HG02763 (cell line): ENCODE data around the gene ASB3.
A peak's percentile ranks its signal among the peaks of the same experiment; 100 is the strongest.
"Not testable (repeated sequence)": the region's sequence is repeated elsewhere in the genome, so short reads cannot be mapped to it uniquely, and the experiment has no call there.

Source experiments
- ATAC-seq: cut with Tn5 transposase; IDR thresholded peaks from one replicate; pipeline ENCODE4 v1.9.1; 2021; ENCODE audit warnings: mild to moderate bottlenecking, moderate library complexity; ENCODE audit not compliant: unreplicated experiment

ASB3 gene, protein sequence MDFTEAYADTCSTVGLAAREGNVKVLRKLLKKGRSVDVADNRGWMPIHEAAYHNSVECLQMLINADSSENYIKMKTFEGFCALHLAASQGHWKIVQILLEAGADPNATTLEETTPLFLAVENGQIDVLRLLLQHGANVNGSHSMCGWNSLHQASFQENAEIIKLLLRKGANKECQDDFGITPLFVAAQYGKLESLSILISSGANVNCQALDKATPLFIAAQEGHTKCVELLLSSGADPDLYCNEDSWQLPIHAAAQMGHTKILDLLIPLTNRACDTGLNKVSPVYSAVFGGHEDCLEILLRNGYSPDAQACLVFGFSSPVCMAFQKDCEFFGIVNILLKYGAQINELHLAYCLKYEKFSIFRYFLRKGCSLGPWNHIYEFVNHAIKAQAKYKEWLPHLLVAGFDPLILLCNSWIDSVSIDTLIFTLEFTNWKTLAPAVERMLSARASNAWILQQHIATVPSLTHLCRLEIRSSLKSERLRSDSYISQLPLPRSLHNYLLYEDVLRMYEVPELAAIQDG

DNA sequence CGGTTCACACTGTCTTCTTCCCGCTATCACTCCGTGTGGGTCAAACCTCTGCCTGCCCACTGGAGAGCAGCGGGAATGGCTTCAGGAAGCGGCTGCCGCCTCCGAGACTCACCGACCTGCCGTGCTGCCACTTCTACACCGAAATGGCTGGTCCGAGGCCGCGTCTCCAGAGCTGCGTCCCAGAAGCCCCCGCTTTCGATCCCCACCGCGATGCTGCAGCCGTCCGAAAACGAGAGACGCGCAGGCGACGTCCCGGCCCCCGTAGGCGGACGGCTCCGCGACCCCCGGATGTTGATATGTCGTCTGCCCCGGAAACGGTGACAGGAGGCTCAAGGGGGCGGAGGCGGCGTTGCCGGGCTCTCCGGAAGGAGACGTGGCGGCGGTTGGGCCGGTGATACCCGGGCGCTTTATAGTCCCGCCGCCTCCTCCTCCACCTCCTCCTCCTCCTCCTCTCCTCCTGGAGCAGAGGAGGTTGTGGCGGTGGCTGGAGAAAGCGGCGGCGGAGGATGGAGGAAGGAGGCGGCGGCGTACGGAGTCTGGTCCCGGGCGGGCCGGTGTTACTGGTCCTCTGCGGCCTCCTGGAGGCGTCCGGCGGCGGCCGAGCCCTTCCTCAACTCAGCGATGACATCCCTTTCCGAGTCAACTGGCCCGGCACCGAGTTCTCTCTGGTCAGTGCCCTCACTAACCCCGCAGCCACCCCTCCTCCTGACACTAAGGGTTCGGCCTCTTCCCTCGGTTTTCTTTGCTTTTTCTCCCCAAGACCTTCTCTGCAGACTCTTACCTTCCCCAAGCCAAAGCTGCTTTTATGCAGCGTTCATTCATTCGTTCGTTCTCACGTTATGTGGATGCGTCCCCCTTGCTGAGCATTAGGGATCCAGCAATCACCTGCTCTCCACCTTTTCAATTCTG lies at the start of gene ASB3, which contains the start of gene ERLEC1:
Gene ASB3, minus strand, starts transcription at position 249 of the 909 bp plus-strand sequence. CDS start 21,381 bp downstream, outside the sequence.
Gene ERLEC1, plus strand, starts transcription at position 340 of the 909 bp plus-strand sequence. Its CDS starts 167 bp downstream, at position 507.
- ATAC-seq, result peak; percentile 98

DNA sequence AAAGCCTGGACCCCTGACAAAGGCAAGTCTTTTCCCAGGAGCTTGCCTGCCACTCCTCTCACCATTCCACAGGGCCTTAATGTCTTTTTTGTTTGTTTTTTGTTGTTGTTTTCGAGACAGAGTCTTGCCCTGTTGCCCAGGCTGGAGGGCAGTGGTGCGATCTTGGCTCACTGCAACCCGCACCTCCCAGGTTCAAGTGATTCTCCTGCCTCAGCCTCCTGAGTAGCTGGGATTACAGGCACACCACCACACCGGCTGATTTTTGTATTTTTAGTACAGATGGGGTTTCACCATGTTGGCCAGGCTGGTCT lies 43.2 kb upstream of the ASB3 start:
- ATAC-seq, result not testable (repeated sequence)

DNA sequence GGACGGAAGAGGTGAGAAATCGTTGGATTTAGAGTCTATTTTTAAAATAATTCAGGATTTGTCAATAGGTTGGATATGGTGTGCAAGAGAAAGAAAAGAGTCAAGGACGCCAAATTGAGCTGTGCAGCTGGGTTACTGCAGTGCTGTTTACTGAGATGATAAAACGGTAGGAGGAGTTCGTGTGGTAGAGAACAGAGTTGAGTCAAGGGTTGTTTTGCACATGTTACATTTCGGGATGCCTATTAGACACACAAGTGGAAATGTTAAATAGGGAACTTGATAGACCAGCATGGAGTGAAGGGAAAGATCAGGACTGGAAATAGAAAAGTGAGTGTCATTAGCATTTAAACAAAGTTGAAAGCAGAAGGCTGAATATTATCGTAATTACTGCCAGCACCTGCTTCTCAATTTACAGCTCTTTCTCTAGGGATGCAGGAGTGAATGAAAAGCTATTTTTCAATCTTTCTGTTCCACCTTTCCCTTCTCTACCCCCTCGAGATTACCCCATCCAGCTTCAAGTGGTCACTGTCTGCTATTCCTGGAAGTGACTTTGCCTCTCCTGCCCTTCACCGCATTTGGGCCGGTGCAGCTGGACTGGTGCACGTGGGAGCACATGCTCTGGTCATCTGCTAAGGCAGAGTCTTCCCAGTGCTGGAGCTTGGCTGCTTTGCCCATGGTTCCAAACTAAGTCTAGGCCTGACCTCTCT lies 42.7 kb upstream of the ASB3 start:
- ATAC-seq, result no peak

DNA sequence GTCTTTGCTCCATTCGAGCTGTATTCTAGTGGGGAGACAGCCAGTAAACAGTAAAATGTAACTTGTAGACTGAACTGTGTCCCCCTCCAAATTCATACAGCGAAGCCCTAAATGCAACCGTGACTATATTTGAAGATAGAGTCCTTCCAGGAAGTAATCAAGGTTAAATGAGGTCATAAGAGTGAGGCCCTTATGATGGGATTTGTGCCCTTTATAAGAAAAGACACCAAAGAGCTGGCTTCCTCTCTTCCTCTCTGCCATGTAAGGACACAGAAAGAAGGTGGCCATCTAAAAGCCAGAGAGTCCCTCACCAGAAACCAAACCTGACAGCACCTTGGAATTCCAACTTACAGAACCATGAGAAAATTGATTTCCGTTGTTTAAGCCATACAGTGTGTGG lies 41.6 kb upstream of the ASB3 start:
- no peak for ATAC-seq

DNA sequence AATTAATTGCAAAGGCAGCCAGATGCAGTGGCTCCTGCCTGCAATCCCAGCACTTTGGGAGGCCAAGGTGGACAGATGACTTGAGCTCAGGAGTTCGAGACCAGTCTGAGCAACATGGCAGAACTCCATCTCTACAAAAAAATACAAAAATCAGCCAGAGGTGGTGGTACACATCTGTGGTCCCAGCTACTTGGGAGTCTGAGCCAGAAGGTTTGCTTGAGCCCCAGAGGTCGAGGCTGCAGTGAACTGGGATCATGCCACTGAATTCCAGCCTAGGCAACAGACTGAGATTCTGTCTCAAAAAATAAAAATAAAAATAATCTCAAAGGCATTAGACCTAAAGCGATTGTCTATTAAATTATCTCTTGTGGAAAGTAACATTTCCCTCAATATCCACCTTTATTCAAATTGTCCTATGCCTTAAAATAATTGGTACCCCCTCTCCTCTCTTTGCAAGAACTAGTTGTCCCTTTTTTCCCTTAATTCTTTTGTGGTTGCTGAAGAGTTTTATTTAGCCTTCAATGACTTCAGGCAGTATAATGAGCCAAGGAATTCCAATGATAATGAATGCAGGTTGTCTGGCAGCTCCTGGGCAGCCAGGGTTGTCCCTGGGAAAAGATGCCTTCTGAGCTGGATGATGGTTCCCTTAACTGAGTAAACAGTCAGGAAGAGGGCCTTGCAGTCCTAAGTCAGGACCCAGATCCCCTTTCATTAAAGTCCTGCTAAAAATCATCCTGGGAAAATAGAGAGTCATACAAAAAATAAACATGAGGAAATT lies 40.8 kb upstream of the ASB3 start:
- ATAC-seq, result no peak

DNA sequence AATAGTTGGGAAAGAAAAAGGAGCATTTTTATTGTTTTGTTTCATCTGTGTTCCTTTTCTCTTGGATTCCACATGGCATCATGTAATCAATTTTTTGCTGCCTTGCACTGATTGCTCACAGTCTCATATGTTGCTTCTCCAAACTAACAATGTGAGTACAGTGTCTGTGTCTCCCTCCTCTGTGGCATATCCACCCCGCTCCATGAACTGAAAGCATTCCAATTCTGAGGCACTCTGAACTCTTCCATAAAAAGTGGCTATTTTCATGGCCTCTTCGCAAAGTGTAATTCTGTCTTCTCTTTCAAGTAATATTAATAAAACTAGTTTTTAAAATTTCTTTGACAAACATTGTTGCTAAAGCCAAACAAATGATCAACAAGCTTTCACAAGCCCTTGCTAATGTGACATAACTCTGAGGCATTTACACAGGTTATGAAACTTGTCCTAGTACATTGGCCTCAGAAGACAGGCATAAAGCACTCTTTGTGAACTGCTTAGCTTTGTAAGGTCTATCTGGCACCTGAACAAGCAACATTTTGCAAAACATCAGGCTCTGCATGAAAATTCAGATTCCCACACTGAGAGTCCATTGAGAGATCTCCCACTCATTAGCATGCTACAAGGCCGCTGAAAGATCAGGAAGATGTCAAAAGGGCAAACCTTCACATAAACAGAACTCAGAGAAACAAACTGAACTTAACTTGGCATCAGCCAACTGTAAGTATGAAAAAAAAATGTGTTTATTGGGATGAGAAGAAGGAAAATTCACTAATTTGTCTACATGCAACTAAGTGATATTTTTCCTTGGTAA lies 40.0 kb upstream of the ASB3 start:
- no peak for ATAC-seq

DNA sequence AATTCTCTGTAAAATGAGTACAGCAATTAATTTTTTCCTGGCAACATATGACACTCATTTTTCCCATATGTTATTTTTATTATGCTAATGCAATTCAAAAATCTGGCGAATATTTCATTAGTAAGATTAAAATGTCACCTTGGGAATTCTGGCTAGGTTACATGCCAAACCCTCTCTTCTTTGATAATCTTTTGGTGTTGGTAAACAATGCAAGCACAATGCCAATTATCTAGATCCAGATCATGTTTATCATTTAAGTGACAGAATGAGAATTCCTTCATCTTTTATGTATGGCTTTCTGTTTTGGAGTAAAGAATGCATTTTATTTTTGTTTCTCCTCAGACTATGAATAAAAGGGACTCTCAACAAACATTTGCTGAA lies 39.3 kb upstream of the ASB3 start:
- no peak for ATAC-seq

DNA sequence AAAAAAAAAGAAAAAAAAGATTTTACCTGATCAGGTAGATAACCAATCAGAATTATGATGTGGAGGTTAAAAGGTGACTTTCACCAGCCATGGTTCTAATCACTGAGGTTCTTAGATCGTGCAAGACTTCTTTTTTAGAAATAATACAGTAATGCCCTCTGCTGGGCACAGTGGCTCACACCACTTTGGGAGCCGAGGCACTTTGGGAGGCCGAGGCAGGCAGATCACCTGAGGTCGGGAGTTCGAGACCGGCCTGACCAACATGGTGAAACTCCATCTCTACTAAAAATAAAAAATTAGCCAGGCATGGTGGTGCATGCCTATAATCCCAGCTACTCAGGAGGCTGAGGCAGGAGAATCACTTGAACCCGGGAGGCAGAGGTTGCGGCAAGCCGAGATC lies 36.9 kb upstream of the ASB3 start:
- not testable (repeated sequence) for ATAC-seq

DNA sequence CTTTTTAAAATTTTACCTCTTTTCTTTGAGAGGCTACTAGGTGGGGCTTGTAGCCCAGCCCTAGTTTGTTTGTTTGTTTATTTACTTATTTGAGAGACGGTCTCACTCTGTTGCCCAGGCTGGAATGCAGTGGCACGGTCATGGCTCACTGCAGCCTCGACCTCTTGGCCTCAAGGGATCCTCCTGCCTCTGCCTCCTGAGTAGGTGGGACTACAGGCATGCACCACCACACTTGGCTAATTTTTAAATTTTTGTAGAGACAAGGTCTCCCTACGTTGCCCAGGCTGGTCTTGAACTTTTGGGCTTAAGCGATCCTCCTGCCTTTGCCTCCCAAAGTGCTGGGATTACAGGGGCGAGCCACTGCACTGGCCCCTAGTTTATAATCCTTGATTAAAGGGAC lies 35.1 kb upstream of the ASB3 start:
- no peak for ATAC-seq

DNA sequence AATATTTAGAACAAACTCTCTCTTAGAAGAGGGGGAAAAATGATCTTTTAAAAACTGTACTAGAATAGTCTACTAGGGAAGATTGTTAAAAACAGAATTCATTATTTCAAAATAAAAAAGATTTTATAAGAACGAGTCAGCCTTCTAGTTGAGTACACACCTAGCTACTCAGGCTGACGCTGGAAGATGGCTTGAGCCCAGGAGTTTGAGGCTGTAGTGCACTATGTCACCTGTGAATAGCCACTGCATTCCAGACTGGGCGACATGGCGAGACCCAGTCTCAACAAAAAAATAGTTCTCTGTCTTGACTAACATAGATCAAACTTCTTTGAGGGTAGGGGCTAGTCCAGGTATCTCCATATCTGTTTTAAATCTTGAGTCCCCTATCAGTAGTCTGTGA lies 34.0 kb upstream of the ASB3 start:
- ATAC-seq, result no peak

DNA sequence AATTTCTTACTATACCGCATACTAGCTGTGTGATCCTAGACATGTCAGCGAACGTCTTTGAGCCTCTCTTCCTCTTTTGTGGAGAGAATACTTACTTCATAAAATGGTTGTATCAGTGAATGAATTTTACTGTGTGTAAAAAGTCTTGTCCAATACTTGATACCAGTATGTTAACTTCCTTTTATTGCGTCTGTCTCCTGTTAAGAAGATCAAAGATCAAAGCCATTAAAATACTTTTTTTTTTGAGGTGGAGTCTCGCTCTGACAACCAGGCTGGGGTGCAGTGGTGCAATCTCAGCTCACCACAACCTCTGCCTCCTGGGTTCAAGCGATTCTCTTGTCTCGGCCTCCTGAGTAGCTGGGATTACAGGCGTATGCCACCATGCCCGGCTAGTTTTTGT lies 33.3 kb upstream of the ASB3 start:
- ATAC-seq, result no peak

DNA sequence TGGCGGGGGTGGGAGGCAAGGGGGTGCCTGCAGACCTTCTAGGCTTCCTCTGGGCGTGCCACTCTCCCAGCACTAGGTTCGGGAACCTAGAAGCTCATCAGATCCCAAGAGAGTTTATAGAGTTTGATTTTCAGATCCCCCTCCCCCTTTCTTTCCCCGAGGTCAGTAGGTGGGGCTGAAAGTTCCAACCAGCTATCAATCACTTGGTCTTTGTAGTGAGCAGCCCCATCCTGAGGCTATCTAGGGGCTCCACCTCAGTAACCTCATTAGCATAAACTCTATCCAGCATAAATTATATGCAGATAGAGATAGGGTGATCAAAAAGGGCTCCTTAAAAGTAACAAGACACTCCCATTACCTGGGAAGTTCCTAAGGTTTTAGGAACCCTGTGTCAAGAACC lies 32.9 kb upstream of the ASB3 start:
- ATAC-seq, result no peak

DNA sequence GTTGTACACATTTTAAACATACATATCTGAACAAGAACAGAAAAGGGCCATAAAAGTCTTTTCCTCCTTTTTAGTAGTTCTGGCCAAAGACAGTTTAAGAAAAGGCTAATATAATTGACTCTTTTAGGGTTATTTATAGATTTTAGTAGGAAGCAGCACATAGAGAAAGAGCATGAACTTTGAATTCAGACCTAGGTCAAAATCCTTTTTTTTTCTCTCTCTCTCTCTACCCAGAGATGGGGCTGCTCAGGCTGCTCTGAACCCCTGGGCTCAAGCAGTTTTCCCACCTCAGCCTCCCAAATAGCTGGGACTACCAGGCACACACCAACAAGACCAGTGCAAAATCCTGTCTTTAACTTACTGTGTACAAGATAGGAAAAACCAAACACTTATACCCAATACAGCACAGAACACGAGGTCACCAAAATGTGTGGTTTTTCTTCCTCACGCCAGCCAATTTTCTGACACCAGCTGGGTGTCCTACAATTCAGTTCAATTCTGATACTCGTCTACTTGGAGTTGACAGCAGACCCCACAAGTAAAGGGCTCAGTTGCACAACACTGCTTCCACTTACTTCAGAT lies 32.2 kb upstream of the ASB3 start:
- no peak for ATAC-seq

DNA sequence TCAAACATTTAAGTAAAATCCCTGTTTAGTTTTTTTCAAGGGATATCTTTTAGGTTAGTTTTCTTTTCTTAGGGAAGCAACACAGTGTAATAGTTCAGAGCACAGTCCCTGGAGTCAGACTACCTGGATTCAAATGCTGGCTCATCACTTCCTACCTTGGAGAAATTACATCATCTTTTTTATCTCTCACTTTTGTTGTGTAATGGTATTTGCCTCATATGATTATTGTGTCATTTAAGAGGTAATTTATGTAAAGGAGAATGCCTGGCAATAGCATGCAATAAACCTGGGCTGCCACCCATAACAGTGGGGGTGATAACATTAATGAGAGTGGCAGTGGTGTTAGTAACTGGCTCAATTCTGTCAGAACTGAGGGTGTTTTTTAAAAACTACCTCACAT lies 26.4 kb upstream of the ASB3 start:
- no peak for ATAC-seq

DNA sequence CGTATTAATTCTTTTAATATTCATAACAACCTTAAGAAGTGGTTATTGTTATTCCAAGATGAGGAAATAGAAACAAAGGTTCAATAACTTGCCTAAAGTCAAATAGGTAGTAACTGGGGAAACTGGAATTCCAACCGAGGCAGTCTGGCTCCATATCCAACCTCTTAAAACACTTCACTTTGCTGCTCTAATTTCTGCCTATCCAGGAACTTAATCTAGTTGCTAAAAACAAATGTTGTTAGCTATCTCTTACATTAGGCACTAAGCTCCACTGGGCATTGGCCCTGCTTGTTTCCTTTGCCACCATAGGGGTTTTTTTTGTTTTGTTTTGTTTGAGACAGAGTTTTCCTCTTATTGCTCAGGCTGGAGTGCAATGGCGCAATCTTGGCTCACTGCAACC lies 24.8 kb upstream of the ASB3 start:
- no peak for ATAC-seq

DNA sequence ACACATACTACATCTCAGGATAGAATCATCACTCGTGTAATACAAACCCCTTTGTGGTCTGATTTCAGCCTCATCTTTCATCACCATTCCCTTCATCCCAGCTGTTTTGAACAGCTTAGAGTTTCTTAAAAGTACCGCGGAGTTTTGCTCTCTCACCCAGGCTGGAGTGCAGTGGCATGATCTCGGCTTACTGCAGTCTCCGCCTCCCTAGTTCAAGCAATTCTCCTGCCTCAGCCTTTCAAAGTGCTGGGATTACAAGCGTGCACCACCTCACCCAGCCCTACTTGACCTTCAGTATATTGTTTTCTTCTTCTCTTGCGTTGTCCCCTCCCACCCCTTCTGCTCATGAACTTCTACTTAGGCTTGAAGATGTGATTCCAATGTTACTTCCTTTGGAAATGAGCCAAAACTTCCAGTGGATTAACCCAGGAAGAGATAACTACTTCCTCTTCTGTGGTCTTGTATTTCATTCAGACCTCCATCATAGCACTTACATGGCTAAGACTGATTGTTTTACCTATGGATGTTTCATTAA lies 15.9 kb upstream of the ASB3 start:
- no peak for ATAC-seq

DNA sequence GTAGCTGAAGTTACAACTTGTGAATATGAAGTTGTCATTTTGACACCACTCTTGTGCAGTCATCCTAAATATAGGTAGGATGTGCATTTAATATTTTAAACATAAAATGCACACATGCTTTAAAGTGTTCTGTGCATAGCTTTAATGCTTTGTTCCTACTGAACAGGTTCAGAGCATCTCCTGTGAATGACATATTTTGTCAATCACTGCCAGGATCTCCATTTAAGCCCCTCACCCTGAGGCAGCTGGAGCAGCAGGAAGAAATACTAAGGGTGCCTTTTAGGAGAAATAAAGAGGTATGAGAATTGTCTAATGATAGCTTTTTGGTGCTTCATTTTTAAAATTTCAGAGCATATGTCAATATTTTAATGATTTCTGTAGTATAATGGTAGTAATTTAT lies 14.8 kb upstream of the ASB3 start:
- no peak for ATAC-seq

DNA sequence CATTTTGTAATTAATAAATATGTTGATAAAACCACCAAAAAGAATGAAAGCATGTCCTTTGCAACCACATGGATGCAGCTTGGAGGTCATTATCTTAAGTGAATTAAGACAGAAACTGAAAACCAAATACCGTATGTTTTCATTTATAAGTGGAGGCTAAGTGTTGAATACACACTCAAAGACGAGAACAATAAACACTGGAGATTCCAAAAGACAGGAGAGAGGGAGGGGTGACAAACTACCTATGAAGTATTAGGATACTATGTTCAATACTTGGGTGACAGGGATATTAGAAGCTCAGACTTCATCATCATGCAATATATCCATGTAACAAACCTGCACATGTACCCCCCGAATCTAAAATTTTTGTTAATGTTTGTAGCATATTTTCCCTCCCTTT lies 7.1 kb upstream of the ASB3 start:
- no peak for ATAC-seq

DNA sequence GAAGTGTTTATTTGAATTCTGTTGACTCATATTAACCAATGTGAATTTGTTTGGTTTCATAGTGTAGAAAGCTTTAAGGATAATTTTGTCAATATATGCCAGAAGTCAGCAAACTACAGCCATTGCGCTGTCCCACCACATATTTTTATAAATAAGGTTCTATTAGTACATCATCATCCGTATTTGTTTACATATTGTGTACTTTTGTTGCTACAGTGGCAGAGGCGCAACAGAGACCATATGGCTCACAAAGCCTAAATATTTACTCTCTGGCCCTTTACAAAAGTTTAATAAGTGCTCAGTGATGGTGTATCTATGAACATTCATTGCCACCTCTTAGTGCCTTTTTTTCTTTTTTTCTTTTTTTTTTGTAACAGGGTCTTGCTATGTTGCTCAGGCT lies 6.5 kb upstream of the ASB3 start:
- no peak for ATAC-seq
